Heart left ventricle (tissue), 13 donors: ENCODE measurements around the gene SFRP4.

Experiments used
- POLR2A ChIP-seq, 2 donors: fragments of 450-650 bp; IDR thresholded peaks; one replicate each; pipeline ENCODE4 v1.6.1; 2017; ENCODE audit warnings: antibody characterized with exemption in 2 of 2, mild to moderate bottlenecking in 2 of 2, moderate library complexity in 2 of 2
- TF ChIP-seq, protein P1 (sequence below), 12 donors: fragments of 200-600 bp; sonication (generic) in 4 of 12; IDR thresholded peaks; one replicate each; pipeline versions ENCODE4 v1.5.0 to v1.8.0; 2018 to 2022; ENCODE audit warnings: antibody characterized with exemption in 12 of 12, mild to moderate bottlenecking in 5 of 12
- donor health status: ischemic (EF 13 %, LVEDD 7.1; RV severe dilation, severe dysfunction).
- donor health status: DM: no; HTN: yes; CAD: no.
- donor health status: DM: no; HTN: no; CAD: no.
- donor health status: ischemic (EF 25% LVEDD 6.9; RV normal size, moderate dysfunction).
- donor health status: ischemic (EF 25% LVEDD 5.7; RV mildly dilated, moderate dysfunction).
- donor health status: ischemic (EF 35%, LVEDD 5.7; RV mildly dilated, moderate dysfunction).
- donor health status: nonischemic (EF 11% LVEDD 7.7; RV severe dilation, severe dysfunction).
- donor health status: DM: yes; HTN: yes; CAD: no.
- donor health status: PGD.
- donor health status: ischemic (EF 29% LVEDD 5.4; RV normal size, mild dysfunction).
- donor health status: nonischemic (EF 23%, LVEDD 6.1; RV moderate dilation, normal function).

DNA sequence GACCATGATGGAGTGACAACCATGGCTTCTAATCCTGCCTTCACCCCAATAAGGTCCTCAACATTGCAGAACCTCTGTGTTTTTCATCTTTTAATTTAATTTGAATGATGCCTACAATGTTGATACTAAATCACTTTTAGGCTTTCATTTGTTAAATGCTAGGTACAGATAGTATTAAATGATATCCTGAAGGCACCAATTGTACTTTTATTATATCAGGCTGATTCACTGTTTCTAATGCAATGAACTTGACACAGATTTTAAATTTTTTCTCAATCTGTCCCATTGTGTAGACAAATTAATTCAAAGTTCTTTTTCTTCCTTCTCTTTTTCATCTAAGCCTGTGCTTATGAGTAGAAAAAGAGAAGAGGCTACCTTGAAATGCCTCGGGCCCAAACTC lies 9.0 kb upstream of the SFRP4 start:
- TF ChIP-seq, protein P1, sequence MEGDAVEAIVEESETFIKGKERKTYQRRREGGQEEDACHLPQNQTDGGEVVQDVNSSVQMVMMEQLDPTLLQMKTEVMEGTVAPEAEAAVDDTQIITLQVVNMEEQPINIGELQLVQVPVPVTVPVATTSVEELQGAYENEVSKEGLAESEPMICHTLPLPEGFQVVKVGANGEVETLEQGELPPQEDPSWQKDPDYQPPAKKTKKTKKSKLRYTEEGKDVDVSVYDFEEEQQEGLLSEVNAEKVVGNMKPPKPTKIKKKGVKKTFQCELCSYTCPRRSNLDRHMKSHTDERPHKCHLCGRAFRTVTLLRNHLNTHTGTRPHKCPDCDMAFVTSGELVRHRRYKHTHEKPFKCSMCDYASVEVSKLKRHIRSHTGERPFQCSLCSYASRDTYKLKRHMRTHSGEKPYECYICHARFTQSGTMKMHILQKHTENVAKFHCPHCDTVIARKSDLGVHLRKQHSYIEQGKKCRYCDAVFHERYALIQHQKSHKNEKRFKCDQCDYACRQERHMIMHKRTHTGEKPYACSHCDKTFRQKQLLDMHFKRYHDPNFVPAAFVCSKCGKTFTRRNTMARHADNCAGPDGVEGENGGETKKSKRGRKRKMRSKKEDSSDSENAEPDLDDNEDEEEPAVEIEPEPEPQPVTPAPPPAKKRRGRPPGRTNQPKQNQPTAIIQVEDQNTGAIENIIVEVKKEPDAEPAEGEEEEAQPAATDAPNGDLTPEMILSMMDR (IDR thresholded peaks at IDR 0.05) = no peak
- no peak for TF ChIP-seq POLR2A (IDR thresholded peaks at IDR 0.05)
